Esophagus muscularis mucosa (tissue), 4 donors: ENCODE results near the gene LRRFIP2. TPM values are rescaled to one million over a fixed set of nuclear protein-coding genes. Genes with fewer than 3 reads are reported as not detected.
A peak's percentile ranks its signal among the peaks of the same experiment; 100 is the strongest.
"Not testable (repeated sequence)": the region's sequence is repeated elsewhere in the genome, so short reads cannot be mapped to it uniquely, and the experiment has no call there.

Experiments
- DNase-seq: peaks from one replicate; pipeline ENCODE4 v3.0.0-alpha.2; 2017; ENCODE audit errors: extremely low spot score
- H3K27ac ChIP-seq, 4 donors: fragments of 200-600 bp; sonication (generic); replicated peaks in 1 of 4; 1 replicate in 3 of 4; 2 replicates in 1 of 4; pipeline ENCODE4 v1.5.1; 2016 to 2019; ENCODE audit warnings: mild to moderate bottlenecking in 1 of 4
- H3K27me3 ChIP-seq, 4 donors: fragments of 200-600 bp; sonication (generic); one replicate each; pipeline versions ENCODE4 v1.5.1 to v1.6.0; 2016 to 2019
- H3K36me3 ChIP-seq, 4 donors: fragments of 200-600 bp; sonication (generic); one replicate each; pipeline ENCODE4 v1.5.1; 2016 to 2019
- H3K4me1 ChIP-seq, 4 donors: fragments of 200-600 bp; sonication (generic); one replicate each; pipeline ENCODE4 v1.5.1; 2016 to 2019
- H3K4me3 ChIP-seq, 4 donors: fragments of 200-600 bp; sonication (generic); 1 replicate in 2 of 4; 2 replicates in 2 of 4; pipeline ENCODE4 v1.5.1; 2016 to 2019; ENCODE audit warnings: mild to moderate bottlenecking in 4 of 4, moderate library complexity in 1 of 4
- H3K9me3 ChIP-seq, 4 donors: fragments of 200-600 bp; sonication (generic); 1 replicate in 3 of 4; 2 replicates in 1 of 4; pipeline ENCODE4 v1.5.1; 2016 to 2019
- CTCF ChIP-seq, 3 experiments: fragments of 200-600 bp in 2 of 3; fragments of 450-650 bp in 1 of 3; sonication (generic) in 2 of 3; IDR thresholded peaks; one replicate each; pipeline ENCODE4 v1.5.1; 2017 to 2019; ENCODE audit warnings: antibody characterized with exemption in 3 of 3, mild to moderate bottlenecking in 2 of 3, moderate library complexity in 1 of 3
- EP300 ChIP-seq: sonication (generic); formaldehyde crosslinking; IDR thresholded peaks from one replicate; pipeline ENCODE4 v1.6.1; 2017; ENCODE audit warnings: antibody characterized with exemption
- POLR2A ChIP-seq: fragments of 450-650 bp; IDR thresholded peaks from one replicate; pipeline ENCODE4 v1.6.1; 2017; ENCODE audit warnings: antibody characterized with exemption, moderate library complexity, mild to moderate bottlenecking, low read depth
- POLR2AphosphoS5 ChIP-seq, 2 donors: sonication (generic); formaldehyde crosslinking; IDR thresholded peaks; one replicate each; pipeline ENCODE4 v1.6.1; 2017; ENCODE audit warnings: antibody characterized with exemption in 2 of 2
- WGBS: methylation state at CpG from one replicate; pipeline ENCODE4 v1.1.5; 2018; 5-methylcytosine and 5-hydroxymethylcytosine counted together
- intact Hi-C: fragments of 100-400 bp; cut with DNase I; formaldehyde crosslinking; loops from one replicate; pipeline ENCODE4 v1.15.1; 2023
- total RNA-seq, 4 donors: library from RNA; depleted of rRNA; stranded (reverse); fragments of >200 nt; gene quantifications; one replicate each; pipeline versions ENCODE4 v1.1.0 to v1.2.1, GENCODE V29; 2016

The LRRFIP2 gene
- total RNA-seq, 4 donors from 2014 or later: 76.9 to 104 (median 93.4) TPM

- no peak for DNase-seq
- 87% methylated on average over 4 of the region's 4 CpGs for WGBS
- Histone ChIP-seq H3K4me3 (no peak overlapping the region), H3K27me3 (no peaks in the 10 kb centered on the region), H3K36me3 (peaks cover 0 to 9% (median 4%) of the 10 kb centered on the region in 4 donors), H3K27ac (no peak overlapping the region), H3K4me1 (peaks cover 2 to 20% (median 6%) of the 10 kb centered on the region in 4 donors), H3K9me3 (peaks cover 0 to 8% (median 0%) of the 10 kb centered on the region in 4 donors)
- intact Hi-C loops: loop anchor here (5.0 kb wide), 1 partner anchor 183 kb away; no protein-coding TSS in a partner anchor
- TF ChIP-seq POLR2A (no peak), POLR2AphosphoS5 (IDR thresholded peaks at IDR 0.05) (no peak), EP300 (no peak), CTCF (IDR thresholded peaks at IDR 0.05) (no peak)
Observed at GRCh38 chr3:37210230-37210629, 35.8 kb upstream of the LRRFIP2 start.

- H3K36me3 ChIP-seq, H3K4me3 ChIP-seq, H3K27ac ChIP-seq, intact Hi-C loops, DNase-seq, H3K27me3 ChIP-seq, H3K9me3 ChIP-seq: not testable (repeated sequence)
- WGBS: 87% methylated on average over 3 of the region's 3 CpGs
- peaks cover 2 to 21% (median 6%) of the 10 kb centered on the region in 4 donors for H3K4me1 ChIP-seq
Observed at GRCh38 chr3:37208576-37208975, 34.2 kb upstream of the LRRFIP2 start.

- H3K36me3 ChIP-seq, H3K4me3 ChIP-seq, H3K27me3 ChIP-seq, H3K9me3 ChIP-seq, DNase-seq, H3K27ac ChIP-seq, intact Hi-C loops: not testable (repeated sequence)
- H3K4me1 ChIP-seq: peaks cover 0 to 20% (median 5%) of the 10 kb centered on the region in 4 donors
- 91% methylated on average over 3 of the region's 3 CpGs for WGBS
Observed at GRCh38 chr3:37208008-37208407, 33.6 kb upstream of the LRRFIP2 start.

GRCh38 chr3:37206041-37206440 lies 31.7 kb upstream of the LRRFIP2 start:
- TF ChIP-seq POLR2AphosphoS5 (IDR thresholded peaks at IDR 0.05): peak in 1 of 2 donors; percentile 41
- H3K27ac ChIP-seq: peak overlapping the region in 3 of 4 donors; percentile 13 to 35 (median 30)
- H3K4me3 ChIP-seq, intact Hi-C loops, DNase-seq, H3K9me3 ChIP-seq, H3K27me3 ChIP-seq, H3K36me3 ChIP-seq: not testable (repeated sequence)
- H3K4me1 ChIP-seq: peaks cover 0 to 29% (median 12%) of the 10 kb centered on the region in 4 donors
- WGBS: 60% methylated on average over 4 of the region's 4 CpGs

- H3K4me1 ChIP-seq: peaks cover 0 to 32% (median 13%) of the 10 kb centered on the region in 4 donors
- H3K27me3 ChIP-seq: no peaks in the 10 kb centered on the region
- no peak for TF ChIP-seq POLR2A
- TF ChIP-seq EP300: no peak
- no peak for TF ChIP-seq CTCF (IDR thresholded peaks at IDR 0.05)
- TF ChIP-seq POLR2AphosphoS5 (IDR thresholded peaks at IDR 0.05): no peak
- no peak overlapping the region for H3K4me3 ChIP-seq
- peaks cover 0 to 9% (median 4%) of the 10 kb centered on the region in 4 donors for H3K36me3 ChIP-seq
- no peaks in the 10 kb centered on the region for H3K9me3 ChIP-seq
- no peak overlapping the region for H3K27ac ChIP-seq
- WGBS: 84% methylated on average over 3 of the region's 3 CpGs
- no peak for DNase-seq
- intact Hi-C loops: no loop called here
Observed at GRCh38 chr3:37204314-37204713, 29.9 kb upstream of the LRRFIP2 start.

- WGBS: 36% methylated on average over 3 of the region's 3 CpGs
- intact Hi-C loops: no loop called here
Observed at GRCh38 chr3:37202035-37202434, 27.7 kb upstream of the LRRFIP2 start.

More at GRCh38 chr3:37202035-37202434, 27.7 kb upstream of the LRRFIP2 start:
- Histone ChIP-seq H3K9me3 (no peaks in the 10 kb centered on the region), H3K4me1 (peaks cover 0 to 47% (median 26%) of the 10 kb centered on the region in 4 donors), H3K27ac (peak overlapping the region in 3 of 4 donors; percentile 17 to 26 (median 18)), H3K36me3 (no peaks in the 10 kb centered on the region), H3K4me3 (no peak overlapping the region), H3K27me3 (no peaks in the 10 kb centered on the region)
- DNase-seq: no peak
- TF ChIP-seq EP300 (no peak), POLR2A (no peak), POLR2AphosphoS5 (IDR thresholded peaks at IDR 0.05) (no peak), CTCF (IDR thresholded peaks at IDR 0.05) (no peak)
